Neuron (in vitro differentiated cells): ENCODE results near the gene CRB2.

Experiments
- H2AFZ ChIP-seq: one replicate; pipeline ENCODE4 v1.6.1; 2013; ENCODE audit warnings: low read depth, mild to moderate bottlenecking, inconsistent platforms, low read length, moderate library complexity
- H3K27me3 ChIP-seq: one replicate; pipeline ENCODE4 v1.6.1; 2013; ENCODE audit warnings: low read length; ENCODE audit not compliant: insufficient read depth
- H3K36me3 ChIP-seq: one replicate; pipeline ENCODE4 v1.6.1; 2013; ENCODE audit warnings: low read length; ENCODE audit not compliant: insufficient read depth
- H3K4me1 ChIP-seq: one replicate; pipeline ENCODE4 v1.6.1; 2013; ENCODE audit warnings: low read length; ENCODE audit not compliant: insufficient read depth
- H3K4me3 ChIP-seq: 2 replicates; pipeline ENCODE4 v1.5.1; 2013; ENCODE audit warnings: mild to moderate bottlenecking, low read length, moderate library complexity
- H3K9me3 ChIP-seq: one replicate; pipeline ENCODE4 v1.6.1; 2013; ENCODE audit warnings: low read length

The CRB2 gene

DNA sequence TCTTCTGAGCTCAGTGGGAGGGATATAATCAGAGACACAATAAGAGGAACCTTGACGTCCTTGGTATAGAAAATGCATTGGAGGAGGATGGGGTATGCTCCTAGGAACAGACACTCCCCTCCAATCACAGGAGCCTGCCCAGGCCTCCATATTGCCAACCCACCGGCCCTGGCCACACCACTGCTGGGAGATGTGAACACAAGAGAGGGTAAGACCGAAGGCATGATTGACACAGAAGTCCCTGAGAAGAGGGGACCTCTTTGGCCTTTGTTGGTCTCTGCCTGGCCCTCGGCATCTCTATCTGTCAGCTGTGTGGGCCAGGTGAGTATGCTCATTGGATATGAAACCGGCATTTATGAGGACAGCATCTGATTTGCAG lies 62.0 kb downstream of the CRB2 start:
- Histone ChIP-seq H3K9me3 (no peaks in the 10 kb centered on the region), H2AFZ (no peak overlapping the region), H3K27me3 (no peaks in the 10 kb centered on the region), H3K4me1 (peaks cover 53% of the 10 kb centered on the region), H3K4me3 (no peak overlapping the region), H3K36me3 (no peaks in the 10 kb centered on the region)

DNA sequence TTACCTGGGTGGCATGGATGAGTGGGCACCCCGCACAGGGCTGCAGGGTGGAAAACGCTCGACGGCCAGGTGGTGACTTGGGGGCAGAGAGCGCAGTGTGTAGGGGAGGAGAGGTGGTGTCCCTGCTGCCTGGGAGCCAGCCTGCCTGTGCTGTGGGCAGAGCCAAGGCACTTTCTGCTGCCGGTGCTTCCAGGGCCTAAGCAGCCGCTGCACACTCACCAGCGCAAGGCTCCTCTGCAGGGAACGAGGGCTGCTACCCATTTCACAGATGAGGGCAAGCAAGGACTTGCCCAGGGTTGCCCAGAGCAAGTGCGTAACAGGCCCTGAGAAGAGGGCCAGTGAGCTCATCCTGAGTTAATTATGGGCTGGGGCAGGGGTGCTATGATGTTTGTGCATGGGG lies 62.5 kb downstream of the CRB2 start:
- Histone ChIP-seq H3K4me1 (peaks cover 53% of the 10 kb centered on the region), H3K27me3 (no peaks in the 10 kb centered on the region), H2AFZ (no peak overlapping the region), H3K36me3 (no peaks in the 10 kb centered on the region), H3K9me3 (no peaks in the 10 kb centered on the region), H3K4me3 (no peak overlapping the region)

DNA sequence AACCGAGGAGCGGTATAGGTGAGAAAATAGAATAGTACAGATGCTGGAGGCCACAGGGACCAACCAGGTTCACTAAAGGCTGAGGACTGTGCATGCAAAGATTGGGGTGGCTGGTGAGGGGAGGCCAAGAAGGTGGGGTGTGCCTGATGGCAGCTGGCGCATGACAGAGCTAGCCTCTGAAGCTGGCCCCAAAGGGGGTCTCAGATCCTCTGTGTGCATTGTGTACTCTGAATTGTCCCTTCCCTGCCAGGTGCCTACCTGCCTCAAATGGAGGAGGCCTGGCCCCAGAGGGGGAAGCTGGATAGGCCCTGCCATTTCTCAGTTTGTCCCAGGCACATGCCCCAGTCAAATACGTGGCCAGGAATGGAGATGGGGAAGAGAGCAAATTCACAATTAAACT lies 63.1 kb downstream of the CRB2 start:
- H3K4me3 ChIP-seq, result no peak overlapping the region
- H3K9me3 ChIP-seq, result no peaks in the 10 kb centered on the region
- no peak overlapping the region for H2AFZ ChIP-seq
- H3K4me1 ChIP-seq, result peaks cover 53% of the 10 kb centered on the region
- no peaks in the 10 kb centered on the region for H3K36me3 ChIP-seq
- H3K27me3 ChIP-seq, result no peaks in the 10 kb centered on the region

DNA sequence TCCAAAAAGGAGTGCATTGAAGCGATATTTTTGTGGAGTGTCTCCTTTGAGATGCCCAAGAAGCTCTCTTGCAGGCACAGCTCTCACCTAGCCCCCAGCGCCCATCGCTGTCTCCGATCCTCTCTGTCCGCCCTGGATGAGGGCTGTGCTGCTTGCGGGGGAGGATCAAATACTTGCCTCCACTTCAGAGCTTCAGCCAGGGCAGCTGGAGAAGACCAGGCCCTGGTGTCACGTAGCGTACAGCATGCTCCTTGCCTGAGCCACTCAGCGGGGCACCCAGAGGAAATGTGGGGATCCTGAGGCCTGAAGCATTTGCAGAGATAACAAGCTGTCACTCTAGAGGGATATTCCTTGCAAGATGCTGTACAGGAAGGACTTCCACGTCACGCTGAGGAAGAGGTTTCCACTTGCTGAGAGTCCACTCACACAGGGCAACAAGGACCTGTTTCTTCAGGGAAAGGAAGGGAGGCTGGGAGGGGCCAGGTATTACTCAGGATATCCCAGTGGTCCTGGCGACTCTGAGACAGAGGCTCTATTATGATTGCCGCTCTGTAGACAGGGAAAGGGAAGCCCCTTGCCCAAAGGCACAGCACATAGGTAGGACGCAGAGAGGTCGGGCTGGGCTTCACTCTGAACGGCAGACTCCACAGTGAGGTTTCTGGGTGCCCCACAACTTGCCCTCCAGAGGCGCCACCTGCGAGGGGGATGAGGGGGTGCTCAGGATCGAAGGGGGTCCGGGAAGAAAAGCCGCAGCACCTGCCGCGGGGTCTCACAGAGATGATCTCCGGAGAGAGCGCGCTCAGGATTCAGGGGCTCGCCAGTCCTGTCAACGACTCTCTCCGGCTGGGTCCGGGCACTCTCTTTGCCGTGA lies 64.0 kb downstream of the CRB2 start:
- no peak overlapping the region for H3K4me3 ChIP-seq
- no peaks in the 10 kb centered on the region for H3K9me3 ChIP-seq
- H3K27me3 ChIP-seq, result no peaks in the 10 kb centered on the region
- no peak overlapping the region for H2AFZ ChIP-seq
- no peaks in the 10 kb centered on the region for H3K36me3 ChIP-seq
- peaks cover 53% of the 10 kb centered on the region for H3K4me1 ChIP-seq

DNA sequence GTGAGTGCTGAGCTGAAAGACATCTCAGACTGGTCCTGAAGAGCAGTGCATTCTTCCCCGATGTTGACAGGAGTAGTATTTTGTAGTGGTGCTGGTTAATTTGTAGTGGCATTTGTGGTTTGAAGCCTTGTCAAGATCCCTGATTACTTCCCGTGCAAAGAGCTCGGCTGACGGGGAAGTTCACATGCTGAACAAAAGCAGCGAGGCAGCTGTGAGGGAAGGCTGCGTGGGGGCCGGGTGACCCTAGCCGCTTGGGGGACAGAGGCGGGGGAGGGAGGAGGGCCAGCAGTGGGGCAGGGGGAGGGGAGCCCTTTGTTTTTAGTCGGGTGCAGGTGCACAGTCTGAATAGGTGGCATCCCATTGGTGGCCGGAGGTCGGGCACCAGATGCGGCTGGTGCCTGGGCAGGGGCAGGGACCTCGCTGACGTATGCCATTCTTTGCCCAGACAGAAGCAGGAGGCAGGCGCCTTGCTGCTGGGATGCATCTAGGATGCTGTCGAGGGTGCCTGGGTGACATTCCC lies 64.7 kb downstream of the CRB2 start:
- Histone ChIP-seq H3K9me3 (no peaks in the 10 kb centered on the region), H3K27me3 (no peaks in the 10 kb centered on the region), H3K4me3 (no peak overlapping the region), H2AFZ (no peak overlapping the region), H3K36me3 (no peaks in the 10 kb centered on the region), H3K4me1 (peaks cover 53% of the 10 kb centered on the region)

DNA sequence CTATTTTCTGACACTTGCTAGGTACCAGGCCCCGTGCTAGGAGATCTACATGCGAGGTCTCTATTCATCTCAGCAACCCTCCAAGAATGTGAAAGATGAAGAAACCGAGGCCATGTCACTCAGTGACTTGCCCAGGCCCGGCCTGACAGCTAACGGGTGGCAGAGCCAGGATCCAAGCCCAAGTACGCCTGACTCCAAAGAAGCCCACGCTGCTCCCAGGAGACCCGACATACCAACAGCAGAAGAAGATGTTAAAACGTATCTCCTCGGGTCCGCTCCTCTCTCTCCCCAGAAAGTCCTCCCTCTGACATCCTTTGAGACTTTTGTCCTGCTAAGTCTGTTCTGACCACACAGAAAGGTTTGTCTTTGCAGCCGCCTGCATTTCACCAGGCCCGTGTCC lies 65.2 kb downstream of the CRB2 start:
- Histone ChIP-seq H3K9me3 (no peaks in the 10 kb centered on the region), H3K27me3 (no peaks in the 10 kb centered on the region), H3K36me3 (no peaks in the 10 kb centered on the region), H2AFZ (no peak overlapping the region), H3K4me3 (no peak overlapping the region), H3K4me1 (peaks cover 53% of the 10 kb centered on the region)

DNA sequence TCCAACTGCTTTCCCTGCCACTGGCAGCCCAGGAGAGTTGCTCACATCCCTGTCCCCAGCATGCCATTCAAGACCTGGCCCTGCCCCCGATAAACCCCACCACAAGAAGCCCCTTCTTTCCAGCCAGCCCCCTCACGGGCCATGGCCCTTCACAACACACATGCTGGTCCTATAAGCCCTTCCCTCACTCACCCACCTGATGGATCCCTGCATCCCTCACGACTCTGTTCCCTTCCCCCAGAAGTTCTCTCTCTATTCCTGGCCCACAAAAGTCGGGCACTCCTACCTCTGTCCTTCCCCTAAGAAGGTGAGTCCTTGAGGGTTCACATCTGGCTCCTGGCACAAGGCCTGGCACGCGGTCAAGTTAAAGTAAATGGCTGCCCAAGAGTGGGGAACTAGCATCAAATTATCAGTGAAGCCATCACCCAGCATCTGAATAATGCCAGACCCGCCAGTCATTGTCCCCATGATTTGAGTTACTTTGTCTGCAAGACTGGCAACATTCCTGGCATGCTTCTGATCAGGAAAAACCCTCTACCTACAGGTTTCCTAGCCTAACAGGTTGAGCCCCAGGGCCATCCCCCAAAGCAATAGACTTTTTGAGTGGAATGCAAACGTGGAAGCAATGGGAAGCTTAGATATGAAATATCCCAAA lies 65.9 kb downstream of the CRB2 start:
- peaks cover 53% of the 10 kb centered on the region for H3K4me1 ChIP-seq
- H3K9me3 ChIP-seq, result no peaks in the 10 kb centered on the region
- H3K4me3 ChIP-seq, result no peak overlapping the region
- H3K36me3 ChIP-seq, result no peaks in the 10 kb centered on the region
- no peak overlapping the region for H2AFZ ChIP-seq
- H3K27me3 ChIP-seq, result no peaks in the 10 kb centered on the region

DNA sequence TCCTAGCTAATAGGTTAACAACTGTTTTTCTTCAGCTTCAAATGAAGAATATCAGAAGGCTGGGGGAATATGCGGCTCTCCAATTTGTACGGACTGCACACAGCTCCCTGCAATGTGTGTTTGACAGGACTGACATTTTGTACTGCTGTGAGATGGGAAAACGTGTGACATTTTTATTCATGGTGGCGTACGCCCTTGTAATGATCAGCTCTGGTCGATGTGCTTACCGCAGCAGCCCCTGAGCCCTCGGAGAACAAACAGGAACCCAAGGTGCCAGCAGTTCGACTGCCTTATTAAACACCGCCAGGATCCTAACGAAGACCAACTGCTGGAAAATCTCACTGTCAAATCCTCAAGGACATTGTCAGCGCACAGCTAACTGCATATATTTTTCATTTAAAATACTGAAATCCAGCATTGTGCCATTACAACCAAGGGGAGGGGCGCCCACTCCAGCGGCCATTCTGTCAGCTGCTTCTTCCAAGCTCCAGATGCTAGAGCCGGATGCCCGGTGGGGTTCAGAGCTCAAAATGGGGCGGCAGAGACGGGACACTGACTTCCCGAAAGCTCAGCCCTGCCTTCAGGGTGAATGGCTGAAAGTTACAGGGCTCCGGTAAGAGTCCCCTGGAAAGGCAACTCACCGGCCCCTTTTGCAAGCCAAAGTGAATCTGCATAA lies 66.8 kb downstream of the CRB2 start:
- Histone ChIP-seq H3K27me3 (no peaks in the 10 kb centered on the region), H2AFZ (no peak overlapping the region), H3K4me3 (no peak overlapping the region), H3K9me3 (no peaks in the 10 kb centered on the region), H3K4me1 (peaks cover 51% of the 10 kb centered on the region), H3K36me3 (no peaks in the 10 kb centered on the region)

DNA sequence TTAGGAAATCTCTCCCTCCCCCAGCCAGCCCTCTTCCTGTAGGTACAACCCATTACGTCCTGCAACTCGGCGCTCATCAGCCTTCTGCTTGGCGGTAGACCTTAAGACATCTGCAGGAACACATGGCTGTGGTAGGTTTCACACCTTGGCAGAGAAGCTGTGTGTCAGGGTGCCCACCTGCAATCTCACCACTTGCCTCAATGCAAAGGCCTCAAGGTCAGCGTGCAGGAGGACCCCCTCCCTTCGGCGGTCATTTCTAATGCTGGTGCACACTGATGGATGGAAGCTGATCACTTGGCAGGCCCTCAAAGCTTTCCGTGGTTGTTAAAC lies 67.3 kb downstream of the CRB2 start:
- H3K4me3 ChIP-seq, result no peak overlapping the region

DNA sequence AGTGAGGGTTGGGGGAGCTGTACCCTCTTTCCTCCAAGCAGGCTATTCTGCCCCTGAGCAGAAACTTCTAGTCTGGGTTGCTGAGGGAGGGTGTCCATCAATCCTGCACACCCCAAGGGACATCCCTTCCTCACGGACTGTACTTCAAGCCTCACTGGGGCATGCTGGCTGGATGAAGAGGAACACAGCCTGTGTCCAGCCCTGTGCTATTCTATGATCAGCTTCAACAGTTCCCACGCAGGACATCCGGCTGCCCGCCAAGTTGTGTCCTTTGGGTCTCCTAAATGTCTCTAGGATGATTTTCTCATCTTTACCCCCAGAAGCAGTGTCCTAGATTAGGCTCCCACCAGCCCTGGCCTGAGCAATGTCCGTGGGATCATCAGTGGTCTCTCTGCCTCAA lies 68.1 kb downstream of the CRB2 start:
- no peaks in the 10 kb centered on the region for H3K36me3 ChIP-seq

More for the DNA sequence above, 67.3 kb downstream of the CRB2 start:
- H2AFZ ChIP-seq, result no peak overlapping the region
- peaks cover 46% of the 10 kb centered on the region for H3K4me1 ChIP-seq
- no peaks in the 10 kb centered on the region for H3K27me3 ChIP-seq
- no peaks in the 10 kb centered on the region for H3K36me3 ChIP-seq
- no peaks in the 10 kb centered on the region for H3K9me3 ChIP-seq

DNA sequence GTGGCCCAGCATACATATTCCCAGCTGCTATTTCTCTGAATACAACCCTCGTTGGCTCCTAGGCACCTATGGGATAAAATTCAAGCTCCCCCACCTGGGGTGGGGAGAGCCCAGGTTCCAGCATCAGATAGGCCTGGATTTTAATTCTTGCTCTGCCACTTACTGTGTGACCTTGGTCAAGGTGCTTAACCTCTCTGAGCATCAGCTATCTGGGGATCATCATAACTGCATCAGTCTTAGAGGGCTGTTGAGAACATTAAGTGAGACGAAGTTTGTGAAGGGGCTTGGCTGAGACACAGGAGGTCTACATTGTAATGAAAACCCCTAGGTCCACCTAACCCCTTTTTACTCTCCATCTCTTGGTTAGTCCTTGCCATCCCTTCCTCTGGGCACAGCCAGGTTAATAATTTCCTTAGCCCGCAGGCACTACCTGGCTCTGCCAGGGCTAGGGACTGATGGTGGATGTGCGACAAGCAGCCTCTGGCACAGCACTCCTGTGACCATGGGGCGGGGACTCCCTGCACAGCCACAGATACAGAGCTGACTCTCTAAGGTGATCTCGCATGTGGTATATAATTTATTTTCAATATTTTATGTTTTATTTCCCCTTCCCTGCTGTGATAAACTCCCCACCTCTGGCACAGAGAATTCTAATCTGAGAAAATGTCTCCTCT lies 68.7 kb downstream of the CRB2 start:
- no peaks in the 10 kb centered on the region for H3K36me3 ChIP-seq
- H2AFZ ChIP-seq, result no peak overlapping the region
- no peak overlapping the region for H3K4me3 ChIP-seq
- no peaks in the 10 kb centered on the region for H3K9me3 ChIP-seq
- H3K4me1 ChIP-seq, result peaks cover 32% of the 10 kb centered on the region
- no peaks in the 10 kb centered on the region for H3K27me3 ChIP-seq

More for the DNA sequence above, 68.1 kb downstream of the CRB2 start:
- no peaks in the 10 kb centered on the region for H3K9me3 ChIP-seq
- no peak overlapping the region for H2AFZ ChIP-seq
- H3K4me1 ChIP-seq, result peaks cover 38% of the 10 kb centered on the region
- no peaks in the 10 kb centered on the region for H3K27me3 ChIP-seq
- H3K4me3 ChIP-seq, result no peak overlapping the region

DNA sequence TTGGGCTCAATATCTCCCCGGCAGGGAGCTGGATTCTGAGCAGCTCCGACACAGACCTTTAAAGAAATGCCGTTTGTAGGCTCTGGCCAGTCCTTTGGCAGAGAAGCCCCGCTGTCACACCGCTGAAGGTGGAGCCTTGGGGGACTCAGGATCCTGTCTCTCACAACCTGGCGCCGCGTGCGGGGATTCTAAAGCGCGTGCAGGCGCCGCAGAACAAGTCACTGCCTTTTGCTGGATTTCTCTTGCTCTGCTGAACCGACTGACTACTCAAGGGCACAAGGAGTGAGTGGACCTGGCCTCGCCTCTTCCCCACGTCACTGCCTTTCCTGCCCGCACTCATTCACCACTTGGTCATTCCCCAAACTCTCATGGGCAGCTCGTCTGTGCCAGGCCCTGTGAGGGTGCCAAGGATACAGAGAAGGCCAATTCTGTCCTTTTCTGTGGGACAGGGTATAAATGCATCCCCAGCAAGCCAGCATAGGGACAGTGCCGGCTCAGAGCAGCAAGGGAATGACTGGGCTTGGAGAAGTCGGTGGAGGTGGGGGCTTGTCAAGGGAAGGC lies 69.3 kb downstream of the CRB2 start:
- Histone ChIP-seq H3K27me3 (no peaks in the 10 kb centered on the region), H2AFZ (no peak overlapping the region), H3K9me3 (no peaks in the 10 kb centered on the region), H3K36me3 (no peaks in the 10 kb centered on the region), H3K4me1 (peaks cover 25% of the 10 kb centered on the region), H3K4me3 (no peak overlapping the region)
